ENCODE measurements around the gene PERM1. TPM values are rescaled to one million over a fixed set of nuclear protein-coding genes. Genes with fewer than 3 reads are reported as not detected.

The PERM1 gene
- total RNA-seq, 1 experiment from 2014 or later: not detected

DNA sequence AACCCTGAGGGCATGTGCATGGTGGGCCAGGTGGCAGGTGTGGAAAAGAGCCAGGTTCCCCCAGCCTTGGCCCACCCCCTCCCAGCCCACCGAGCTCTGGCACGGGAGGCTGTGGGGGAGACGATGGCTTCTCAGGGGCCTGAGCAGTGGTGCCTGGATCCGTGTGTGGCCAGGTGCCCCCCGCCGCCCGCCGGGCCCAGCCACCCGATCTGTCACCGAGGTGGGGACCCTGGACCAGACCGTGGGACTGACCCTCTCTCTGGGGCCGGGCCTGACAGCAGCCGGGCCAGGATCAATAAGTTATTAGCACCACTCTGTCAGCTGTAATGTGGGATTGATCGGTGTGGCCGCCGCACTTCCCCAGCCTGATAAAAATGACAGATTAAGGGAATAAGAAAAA is 44.4 kb downstream of the PERM1 start (continued):
- TF ChIP-seq ZNF232 (CRISPR knock-in tag; IDR thresholded peaks at IDR 0.05) (no peak), SMAD3 (CRISPR knock-in tag; IDR thresholded peaks at IDR 0.05; ENCODE audit: borderline replicate concordance) (no peak), SOX15 (CRISPR knock-in tag; IDR thresholded peaks at IDR 0.05) (no peak), IRF2 (CRISPR knock-in tag; IDR thresholded peaks at IDR 0.05; ENCODE audit: borderline replicate concordance, low read depth) (no peak), NR3C1 (CRISPR knock-in tag; conservative IDR thresholded peaks at IDR 0.05; ENCODE audit: low read depth) (no peak), MYBL2 (CRISPR knock-in tag; IDR thresholded peaks at IDR 0.05) (no peak), ZNF317 (CRISPR knock-in tag; IDR thresholded peaks at IDR 0.05; ENCODE audit: borderline replicate concordance, low read depth) (no peak), HMGA2 (CRISPR knock-in tag; IDR thresholded peaks at IDR 0.05) (no peak)
- TF ChIP-seq, protein P1, sequence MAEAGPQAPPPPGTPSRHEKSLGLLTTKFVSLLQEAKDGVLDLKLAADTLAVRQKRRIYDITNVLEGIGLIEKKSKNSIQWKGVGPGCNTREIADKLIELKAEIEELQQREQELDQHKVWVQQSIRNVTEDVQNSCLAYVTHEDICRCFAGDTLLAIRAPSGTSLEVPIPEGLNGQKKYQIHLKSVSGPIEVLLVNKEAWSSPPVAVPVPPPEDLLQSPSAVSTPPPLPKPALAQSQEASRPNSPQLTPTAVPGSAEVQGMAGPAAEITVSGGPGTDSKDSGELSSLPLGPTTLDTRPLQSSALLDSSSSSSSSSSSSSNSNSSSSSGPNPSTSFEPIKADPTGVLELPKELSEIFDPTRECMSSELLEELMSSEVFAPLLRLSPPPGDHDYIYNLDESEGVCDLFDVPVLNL (CRISPR knock-in tag; IDR thresholded peaks at IDR 0.05; ENCODE audit: borderline replicate concordance, low read depth): no peak
- TF ChIP-seq, protein P2, sequence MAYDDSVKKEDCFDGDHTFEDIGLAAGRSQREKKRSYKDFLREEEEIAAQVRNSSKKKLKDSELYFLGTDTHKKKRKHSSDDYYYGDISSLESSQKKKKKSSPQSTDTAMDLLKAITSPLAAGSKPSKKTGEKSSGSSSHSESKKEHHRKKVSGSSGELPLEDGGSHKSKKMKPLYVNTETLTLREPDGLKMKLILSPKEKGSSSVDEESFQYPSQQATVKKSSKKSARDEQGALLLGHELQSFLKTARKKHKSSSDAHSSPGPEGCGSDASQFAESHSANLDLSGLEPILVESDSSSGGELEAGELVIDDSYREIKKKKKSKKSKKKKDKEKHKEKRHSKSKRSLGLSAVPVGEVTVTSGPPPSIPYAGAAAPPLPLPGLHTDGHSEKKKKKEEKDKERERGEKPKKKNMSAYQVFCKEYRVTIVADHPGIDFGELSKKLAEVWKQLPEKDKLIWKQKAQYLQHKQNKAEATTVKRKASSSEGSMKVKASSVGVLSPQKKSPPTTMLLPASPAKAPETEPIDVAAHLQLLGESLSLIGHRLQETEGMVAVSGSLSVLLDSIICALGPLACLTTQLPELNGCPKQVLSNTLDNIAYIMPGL (CRISPR knock-in tag; IDR thresholded peaks at IDR 0.05): no peak
- TF ChIP-seq, protein P3, sequence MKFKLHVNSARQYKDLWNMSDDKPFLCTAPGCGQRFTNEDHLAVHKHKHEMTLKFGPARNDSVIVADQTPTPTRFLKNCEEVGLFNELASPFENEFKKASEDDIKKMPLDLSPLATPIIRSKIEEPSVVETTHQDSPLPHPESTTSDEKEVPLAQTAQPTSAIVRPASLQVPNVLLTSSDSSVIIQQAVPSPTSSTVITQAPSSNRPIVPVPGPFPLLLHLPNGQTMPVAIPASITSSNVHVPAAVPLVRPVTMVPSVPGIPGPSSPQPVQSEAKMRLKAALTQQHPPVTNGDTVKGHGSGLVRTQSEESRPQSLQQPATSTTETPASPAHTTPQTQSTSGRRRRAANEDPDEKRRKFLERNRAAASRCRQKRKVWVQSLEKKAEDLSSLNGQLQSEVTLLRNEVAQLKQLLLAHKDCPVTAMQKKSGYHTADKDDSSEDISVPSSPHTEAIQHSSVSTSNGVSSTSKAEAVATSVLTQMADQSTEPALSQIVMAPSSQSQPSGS (CRISPR knock-in tag; IDR thresholded peaks at IDR 0.05; ENCODE audit: borderline replicate concordance, low read depth): no peak
- TF ChIP-seq, protein P4, sequence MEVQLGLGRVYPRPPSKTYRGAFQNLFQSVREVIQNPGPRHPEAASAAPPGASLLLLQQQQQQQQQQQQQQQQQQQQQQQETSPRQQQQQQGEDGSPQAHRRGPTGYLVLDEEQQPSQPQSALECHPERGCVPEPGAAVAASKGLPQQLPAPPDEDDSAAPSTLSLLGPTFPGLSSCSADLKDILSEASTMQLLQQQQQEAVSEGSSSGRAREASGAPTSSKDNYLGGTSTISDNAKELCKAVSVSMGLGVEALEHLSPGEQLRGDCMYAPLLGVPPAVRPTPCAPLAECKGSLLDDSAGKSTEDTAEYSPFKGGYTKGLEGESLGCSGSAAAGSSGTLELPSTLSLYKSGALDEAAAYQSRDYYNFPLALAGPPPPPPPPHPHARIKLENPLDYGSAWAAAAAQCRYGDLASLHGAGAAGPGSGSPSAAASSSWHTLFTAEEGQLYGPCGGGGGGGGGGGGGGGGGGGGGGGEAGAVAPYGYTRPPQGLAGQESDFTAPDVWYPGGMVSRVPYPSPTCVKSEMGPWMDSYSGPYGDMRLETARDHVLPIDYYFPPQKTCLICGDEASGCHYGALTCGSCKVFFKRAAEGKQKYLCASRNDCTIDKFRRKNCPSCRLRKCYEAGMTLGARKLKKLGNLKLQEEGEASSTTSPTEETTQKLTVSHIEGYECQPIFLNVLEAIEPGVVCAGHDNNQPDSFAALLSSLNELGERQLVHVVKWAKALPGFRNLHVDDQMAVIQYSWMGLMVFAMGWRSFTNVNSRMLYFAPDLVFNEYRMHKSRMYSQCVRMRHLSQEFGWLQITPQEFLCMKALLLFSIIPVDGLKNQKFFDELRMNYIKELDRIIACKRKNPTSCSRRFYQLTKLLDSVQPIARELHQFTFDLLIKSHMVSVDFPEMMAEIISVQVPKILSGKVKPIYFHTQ (CRISPR knock-in tag; IDR thresholded peaks at IDR 0.05): no peak

DNA sequence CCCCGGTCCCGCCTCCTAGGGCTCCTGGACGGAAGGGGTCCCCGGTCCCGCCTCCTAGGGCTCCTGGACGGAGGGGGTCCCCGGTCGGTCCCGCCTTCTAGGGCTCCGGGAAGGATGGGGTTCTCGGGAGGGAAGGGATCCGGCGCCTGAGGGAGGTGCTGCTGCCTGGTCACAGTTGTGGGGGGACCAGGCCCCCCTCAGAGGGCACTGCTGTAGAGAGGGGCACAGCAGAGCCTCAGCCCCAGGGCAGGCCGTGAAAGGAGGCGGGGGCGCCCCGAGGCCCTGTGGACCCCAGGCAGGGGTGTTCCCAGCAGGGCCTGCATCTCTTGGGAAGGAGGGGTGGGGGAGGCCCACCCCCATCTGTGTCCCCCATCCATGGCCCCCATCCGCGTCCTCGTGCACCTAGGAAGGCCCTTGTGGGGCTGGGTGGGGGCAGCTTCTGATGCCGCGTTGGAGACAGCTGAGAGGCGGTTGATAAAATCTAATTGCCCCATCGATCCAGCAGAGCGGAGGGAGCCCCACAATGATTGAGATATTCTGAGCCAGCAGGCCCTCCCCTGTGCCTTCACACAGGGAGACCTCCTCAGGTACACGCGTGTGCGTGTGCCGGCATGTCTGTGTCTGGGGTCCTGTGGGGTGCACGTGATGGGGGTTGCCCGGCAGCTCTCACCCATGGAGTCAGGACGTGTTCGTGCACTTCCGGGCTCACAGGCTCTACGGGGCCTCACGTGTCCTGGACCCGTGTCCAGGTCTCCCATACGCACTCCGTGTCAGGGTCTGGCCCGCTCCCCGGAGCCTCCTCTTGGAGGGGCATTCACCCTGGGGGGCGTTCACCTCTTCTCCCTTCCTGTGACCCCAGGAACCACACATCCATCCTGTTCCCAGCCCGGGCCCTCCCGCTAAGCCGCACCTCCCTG is 45.3 kb downstream of the PERM1 start:
- Mint-ChIP-seq H3K4me1 (peaks cover 15% of the 10 kb centered on the region), H3K4me3 (no peak overlapping the region), H3K36me3 (no peaks in the 10 kb centered on the region), H3K27me3 (ENCODE audit: low read depth) (peaks cover 83% of the 10 kb centered on the region), H3K9me3 (no peaks in the 10 kb centered on the region), H3K27ac (no peak overlapping the region)
- no peak for DNase-seq (ENCODE audit: low spot score)
- ChIA-PET POLR2A (no interaction called here), CTCF (no interaction called here)
- ATAC-seq: no peak
- no peak for TF ChIP-seq JUN (CRISPR knock-in tag; IDR thresholded peaks at IDR 0.05)
- TF ChIP-seq, protein P2 (CRISPR knock-in tag; IDR thresholded peaks at IDR 0.05): no peak

Measured in WTC11 (cell line).